ENCODE measurements around the gene CCDC77.

GRCh38 chr12:470133-470532 lies 68.7 kb downstream of the CCDC77 start:
- TF ChIP-seq, protein P1, sequence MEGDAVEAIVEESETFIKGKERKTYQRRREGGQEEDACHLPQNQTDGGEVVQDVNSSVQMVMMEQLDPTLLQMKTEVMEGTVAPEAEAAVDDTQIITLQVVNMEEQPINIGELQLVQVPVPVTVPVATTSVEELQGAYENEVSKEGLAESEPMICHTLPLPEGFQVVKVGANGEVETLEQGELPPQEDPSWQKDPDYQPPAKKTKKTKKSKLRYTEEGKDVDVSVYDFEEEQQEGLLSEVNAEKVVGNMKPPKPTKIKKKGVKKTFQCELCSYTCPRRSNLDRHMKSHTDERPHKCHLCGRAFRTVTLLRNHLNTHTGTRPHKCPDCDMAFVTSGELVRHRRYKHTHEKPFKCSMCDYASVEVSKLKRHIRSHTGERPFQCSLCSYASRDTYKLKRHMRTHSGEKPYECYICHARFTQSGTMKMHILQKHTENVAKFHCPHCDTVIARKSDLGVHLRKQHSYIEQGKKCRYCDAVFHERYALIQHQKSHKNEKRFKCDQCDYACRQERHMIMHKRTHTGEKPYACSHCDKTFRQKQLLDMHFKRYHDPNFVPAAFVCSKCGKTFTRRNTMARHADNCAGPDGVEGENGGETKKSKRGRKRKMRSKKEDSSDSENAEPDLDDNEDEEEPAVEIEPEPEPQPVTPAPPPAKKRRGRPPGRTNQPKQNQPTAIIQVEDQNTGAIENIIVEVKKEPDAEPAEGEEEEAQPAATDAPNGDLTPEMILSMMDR (IDR thresholded peaks at IDR 0.05 in 2 of 3, conservative IDR thresholded peaks at IDR 0.05 in 1 of 3; ENCODE audit: control insufficient read depth in 2 of 3, extremely low read depth in 1 of 3, insufficient read depth in 1 of 3, low read depth in 3 of 3, low read length in 3 of 3) = no peak
- TF ChIP-seq, protein P2, sequence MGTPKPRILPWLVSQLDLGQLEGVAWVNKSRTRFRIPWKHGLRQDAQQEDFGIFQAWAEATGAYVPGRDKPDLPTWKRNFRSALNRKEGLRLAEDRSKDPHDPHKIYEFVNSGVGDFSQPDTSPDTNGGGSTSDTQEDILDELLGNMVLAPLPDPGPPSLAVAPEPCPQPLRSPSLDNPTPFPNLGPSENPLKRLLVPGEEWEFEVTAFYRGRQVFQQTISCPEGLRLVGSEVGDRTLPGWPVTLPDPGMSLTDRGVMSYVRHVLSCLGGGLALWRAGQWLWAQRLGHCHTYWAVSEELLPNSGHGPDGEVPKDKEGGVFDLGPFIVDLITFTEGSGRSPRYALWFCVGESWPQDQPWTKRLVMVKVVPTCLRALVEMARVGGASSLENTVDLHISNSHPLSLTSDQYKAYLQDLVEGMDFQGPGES (IDR thresholded peaks at IDR 0.05) = no peak
- TF ChIP-seq CEBPB (IDR thresholded peaks at IDR 0.05; ENCODE audit: borderline replicate concordance in 1 of 2, low read depth in 2 of 2, low read length in 2 of 2) = no peak
- TF ChIP-seq POU2F2 (IDR thresholded peaks at IDR 0.05; ENCODE audit: borderline replicate concordance, low read depth, low read length) = no peak
- TF ChIP-seq POLR2A (IDR thresholded peaks at IDR 0.05; ENCODE audit: low read depth, low read length) = no peak
- no peak for TF ChIP-seq MXI1 (IDR thresholded peaks at IDR 0.05; ENCODE audit: low read depth, low read length)
- no peak for TF ChIP-seq EP300 (IDR thresholded peaks at IDR 0.05; ENCODE audit: borderline replicate concordance in 1 of 2, control insufficient read depth in 1 of 2, low read depth in 2 of 2, low read length in 2 of 2)
- TF ChIP-seq CBX5 (IDR thresholded peaks at IDR 0.05; ENCODE audit: low read depth) = no peak
- TF ChIP-seq USF1 (IDR thresholded peaks at IDR 0.05; ENCODE audit: borderline replicate concordance, extremely low read length, insufficient read depth, low read depth, low read length) = no peak
- no peak for TF ChIP-seq EZH2 (IDR thresholded peaks at IDR 0.05; ENCODE audit: borderline replicate concordance, control insufficient read depth, low read depth, low read length)
- no peak for TF ChIP-seq BRCA1 (IDR thresholded peaks at IDR 0.05; ENCODE audit: low read depth, low read length)
- TF ChIP-seq MEF2A (IDR thresholded peaks at IDR 0.05; ENCODE audit: insufficient read depth, low read depth, low read length) = no peak
- TF ChIP-seq RAD21 (IDR thresholded peaks at IDR 0.05; ENCODE audit: insufficient read depth, low read depth, low read length) = no peak
- TF ChIP-seq SMAD1 (IDR thresholded peaks at IDR 0.05; ENCODE audit: low read depth, partially characterized antibody) = no peak

Measured in GM12878 (cell line).